ENCODE results near the gene TAF6L. TPM values are rescaled to one million over a fixed set of nuclear protein-coding genes. Genes with fewer than 3 reads are reported as not detected.

The TAF6L gene
- total RNA-seq, 1 experiment from 2014 or later: 40.2 TPM

DNA sequence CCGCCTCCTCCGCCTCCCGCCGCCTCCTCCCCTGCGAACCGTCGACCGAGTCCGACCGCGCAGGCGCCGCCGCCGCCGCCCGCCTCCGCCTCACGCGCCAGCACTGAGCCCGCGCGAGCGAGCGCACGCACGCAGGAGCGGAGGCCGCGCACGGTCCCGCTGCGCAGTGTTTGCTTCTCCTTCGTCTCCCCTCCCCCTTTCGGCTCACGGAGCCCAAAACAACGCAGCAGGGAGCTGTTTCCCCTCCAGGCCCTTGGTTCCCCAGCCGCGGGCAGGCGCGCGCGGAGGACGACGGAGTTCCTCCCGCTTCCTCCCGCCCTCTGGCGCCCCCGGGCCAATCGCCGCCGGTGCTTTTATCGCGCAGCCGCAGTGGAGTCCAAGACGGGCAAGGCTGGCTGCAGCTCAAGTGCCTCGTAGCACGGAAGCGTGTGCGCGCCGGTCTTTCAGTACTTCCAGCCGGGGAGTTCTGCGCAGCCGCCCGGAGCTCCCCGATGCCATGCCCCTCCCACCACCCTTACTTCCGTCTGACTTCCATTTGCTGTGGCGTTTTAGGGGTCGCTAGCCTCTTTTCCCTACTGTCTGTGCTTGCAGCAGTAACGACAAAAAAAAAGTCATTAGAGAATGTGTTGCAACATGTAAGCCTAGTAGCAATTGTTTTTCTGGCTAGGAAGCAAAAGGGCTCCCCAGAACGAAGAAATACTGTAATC is 43.9 kb upstream of the TAF6L start, which contains the start of gene HNRNPUL2:
TSS of gene HNRNPUL2 (minus strand) at position 293 of the 707 bp plus-strand sequence. CDS start 301 bp downstream, outside the sequence.
- DNase-seq (peak; percentile 100), ATAC-seq (peak; percentile 82)
- H3K27ac ChIP-seq (ENCODE audit: low read length): peak within 1 kb of the TSS; percentile 90
- POLR2A ChIA-PET (ENCODE audit: unreplicated experiment): interaction anchor here (0.5 to 2.8 kb wide), 11 partner anchors 27 to 1512 kb away, joined by 3 to 19 read pairs (median 5); partner anchors contain the start of genes C11orf98, CSKMT, LBHD1 and TAF6L
- peaks cover 23% of the 10 kb centered on the region for H3K36me3 ChIP-seq (ENCODE audit: low read depth, low read length)
- H3K4me1 ChIP-seq (ENCODE audit: insufficient read depth, low read length): peaks cover 9% of the 10 kb centered on the region
- H3K27me3 ChIP-seq (ENCODE audit: low read length): no peaks in the 10 kb centered on the region
- peaks cover 80% of the 10 kb centered on the region for H3K79me2 ChIP-seq (ENCODE audit: low read length)
- BruUV-seq (replicated peaks): no TSS peak
- H2AFZ ChIP-seq (ENCODE audit: low read length): peak within 1 kb of the TSS; percentile 97
- CTCF ChIA-PET: interaction anchor here (0.6 to 1.5 kb wide), 6 partner anchors 11 to 153 kb away, joined by 3 to 9 read pairs (median 4); partner anchors contain the start of genes LBHD1 and TMEM179B
- intact Hi-C loops (cut with micrococcal nuclease): loop anchor here (2.0 to 10.0 kb wide), 4 partner anchors 50 to 1457 kb away; partner anchors contain the start of genes SLC3A2, STIP1 and UBXN1
- no peaks in the 10 kb centered on the region for H3F3A ChIP-seq (ENCODE audit: low read length, unreplicated experiment)
- H3K4me3 ChIP-seq (ENCODE audit: low read length): peak within 1 kb of the TSS; percentile 91
- TF ChIP-seq EZH2 (IDR thresholded peaks at IDR 0.05; ENCODE audit: low read length, unreplicated experiment) (no peak), EZH2phosphoT487 (IDR thresholded peaks at IDR 0.05; ENCODE audit: borderline replicate concordance, low read length) (no peak), CTCF (conservative IDR thresholded peaks at IDR 0.05; ENCODE audit: low read depth, low read length) (no peak)
- H4K20me1 ChIP-seq (ENCODE audit: low read length): peaks cover 40% of the 10 kb centered on the region
- peak within 1 kb of the TSS; percentile 88 for H3K4me2 ChIP-seq (ENCODE audit: low read length)
- H3K9ac ChIP-seq (ENCODE audit: low read length): peak within 1 kb of the TSS; percentile 85
- H3K9me3 ChIP-seq (ENCODE audit: low read length): no peaks in the 10 kb centered on the region
- H3K9me2 ChIP-seq (replicated peaks; ENCODE audit: low read length): no peaks in the 10 kb centered on the region

- intact Hi-C loops (cut with micrococcal nuclease): loop anchor here (1.0 to 10.0 kb wide), 7 partner anchors 21 to 1457 kb away; partner anchors contain the start of genes BSCL2, GNG3, SLC3A2 and STIP1
- ATAC-seq (peak; percentile 55), DNase-seq (peak; percentile 99)
- peak overlapping the region; percentile 90 for H3K27ac ChIP-seq (ENCODE audit: low read length)
- POLR2A ChIA-PET (ENCODE audit: unreplicated experiment): interaction anchor here (0.6 to 2.8 kb wide), 5 partner anchors 26 to 63 kb away, joined by 3 to 19 read pairs (median 7); partner anchors contain the start of genes C11orf98, CSKMT, LBHD1 and TAF6L
- H3K36me3 ChIP-seq (ENCODE audit: low read depth, low read length): peaks cover 18% of the 10 kb centered on the region
- no TSS peak for BruUV-seq (replicated peaks)
- peaks cover 9% of the 10 kb centered on the region for H3K4me1 ChIP-seq (ENCODE audit: insufficient read depth, low read length)
- H3K9me2 ChIP-seq (replicated peaks; ENCODE audit: low read length): no peaks in the 10 kb centered on the region
- H3K9ac ChIP-seq (ENCODE audit: low read length): peak overlapping the region; percentile 85
- CTCF ChIA-PET: interaction anchor here (0.6 to 1.5 kb wide), 4 partner anchors 11 to 152 kb away, joined by 3 to 9 read pairs (median 5); partner anchors contain the start of gene TMEM179B
- no peaks in the 10 kb centered on the region for H3F3A ChIP-seq (ENCODE audit: low read length, unreplicated experiment)
- H3K79me2 ChIP-seq (ENCODE audit: low read length): peaks cover 79% of the 10 kb centered on the region
- H3K9me3 ChIP-seq (ENCODE audit: low read length): no peaks in the 10 kb centered on the region
- H3K4me3 ChIP-seq (ENCODE audit: low read length): peak overlapping the region; percentile 91
- peaks cover 35% of the 10 kb centered on the region for H4K20me1 ChIP-seq (ENCODE audit: low read length)
- TF ChIP-seq EZH2 (IDR thresholded peaks at IDR 0.05; ENCODE audit: low read length, unreplicated experiment): no peak
- TF ChIP-seq CTCF (conservative IDR thresholded peaks at IDR 0.05; ENCODE audit: low read depth, low read length): no peak
- no peak for TF ChIP-seq EZH2phosphoT487 (IDR thresholded peaks at IDR 0.05; ENCODE audit: borderline replicate concordance, low read length)
- peak overlapping the region; percentile 88 for H3K4me2 ChIP-seq (ENCODE audit: low read length)
- H2AFZ ChIP-seq (ENCODE audit: low read length): peak overlapping the region; percentile 97
- H3K27me3 ChIP-seq (ENCODE audit: low read length): no peaks in the 10 kb centered on the region
These were observed 43.4 kb upstream of the TAF6L start for GRCh38 chr11:62727872-62728170.
